HepG2 (cell line): ENCODE data around the gene PLD4. TPM values are rescaled to one million over a fixed set of nuclear protein-coding genes. Genes with fewer than 3 reads are reported as not detected.

ENCODE experiments used
- ATAC-seq: fragments of 200-7000 bp; cut with Tn5 transposase; 3 replicates; pipeline ENCODE4 v1.9.1; 2020; ENCODE audit warnings: mild to moderate bottlenecking, moderate library complexity
- BruUV-seq: library from RNA; stranded (reverse); fragments of 400-500 nt; replicated peaks from 2 replicates; lab custom pipeline; 2021; lab: Mats Ljungman, UMichigan
- CTCF ChIA-PET: fragments of 300-600 bp; formaldehyde crosslinking; extraction: SDS; loops from one replicate; lab custom pipeline; 2021; ENCODE audit warnings: low total read pairs, inconsistent platforms, low intra/inter-chr PET ratio; lab: Yijun Ruan, JAX
- POLR2A ChIA-PET: fragments of 350-600 bp; sonication (Branson Sonifier 250); formaldehyde crosslinking; loops from one replicate; lab custom pipeline; 2020; ENCODE audit warnings: antibody characterized with exemption, inconsistent platforms; lab: Yijun Ruan, JAX
- DNase-seq: peaks from one replicate; pipeline ENCODE4 v3.0.0-alpha.2; 2015; ENCODE audit warnings: low spot score
- FAIRE-seq: peaks from 3 replicates; lab custom pipeline; 2011; peaks lifted over from hg19 to GRCh38; lab: Jason Lieb, UNC
- H2AFZ ChIP-seq: one replicate; pipeline ENCODE4 v1.6.1; 2011; ENCODE audit warnings: low read length, inconsistent platforms
- H3K27ac ChIP-seq: fragments of 300-600 bp; 3 replicates; pipeline ENCODE4 v1.8.0; 2011; ENCODE audit warnings: mixed run types, mild to moderate bottlenecking, mixed read lengths, low read length, inconsistent platforms; ENCODE audit not compliant: insufficient read depth; ENCODE audit errors: extremely low read length
- H3K27me3 ChIP-seq, 2 experiments: fragments of 200-600 bp in 1 of 2; 2 replicates in 1 of 2; 3 replicates in 1 of 2; pipeline versions ENCODE4 v1.6.0 to v1.8.0; 2011; ENCODE audit warnings: low read length in 2 of 2, mild to moderate bottlenecking in 2 of 2, moderate library complexity in 2 of 2, inconsistent platforms in 1 of 2; ENCODE audit not compliant: insufficient read depth in 2 of 2, control insufficient read depth in 1 of 2
- H3K36me3 ChIP-seq, 2 experiments: fragments of 200-600 bp in 1 of 2; replicated peaks in 1 of 2; 2 replicates in 1 of 2; 3 replicates in 1 of 2; pipeline versions ENCODE4 v1.5.1 to v1.8.0; 2011; ENCODE audit warnings: low read length in 2 of 2, inconsistent platforms in 1 of 2; ENCODE audit not compliant: insufficient read depth in 2 of 2, control insufficient read depth in 1 of 2
- H3K4me1 ChIP-seq: 2 replicates; pipeline ENCODE4 v1.5.1; 2012; ENCODE audit warnings: low read length, inconsistent platforms; ENCODE audit not compliant: insufficient read depth
- H3K4me2 ChIP-seq: 2 replicates; pipeline ENCODE4 v1.6.0; 2011; ENCODE audit warnings: low read depth, low read length, inconsistent platforms
- H3K4me3 ChIP-seq, 3 experiments: fragments of 200-600 bp in 1 of 3; sonication (generic), shearing (Covaris generic) in 1 of 3; replicated peaks in 1 of 3; 2 replicates each; pipeline ENCODE4 v1.5.1; 2011 to 2016; ENCODE audit warnings: low read length in 3 of 3, inconsistent platforms in 2 of 3, low read depth in 2 of 3, mild to moderate bottlenecking in 2 of 3, control low read depth in 1 of 3, mixed read lengths in 1 of 3; ENCODE audit not compliant: insufficient read depth in 1 of 3
- H3K79me2 ChIP-seq: one replicate; pipeline ENCODE4 v1.6.1; 2011; ENCODE audit warnings: low read length, inconsistent platforms; ENCODE audit not compliant: insufficient read depth
- H3K9ac ChIP-seq: 2 replicates; pipeline ENCODE4 v1.6.0; 2011; ENCODE audit warnings: mild to moderate bottlenecking, low read depth, low read length, inconsistent platforms; ENCODE audit not compliant: insufficient read depth
- H3K9me3 ChIP-seq: 2 replicates; pipeline ENCODE4 v1.5.1; 2012; ENCODE audit warnings: mild to moderate bottlenecking, low read length
- H4K20me1 ChIP-seq: 2 replicates; pipeline ENCODE4 v1.6.0; 2011; ENCODE audit warnings: inconsistent platforms, mild to moderate bottlenecking, low read length, moderate library complexity; ENCODE audit not compliant: insufficient read depth
- ATF2 ChIP-seq: sonication (generic); formaldehyde crosslinking; IDR thresholded peaks from 2 replicates; pipeline ENCODE4 v1.4.0; 2020; ENCODE audit warnings: missing genetic modification reagents
- CHD2 ChIP-seq: IDR thresholded peaks from 2 replicates; pipeline ENCODE4 v1.6.1; 2011; ENCODE audit warnings: low read depth, low read length, improper control_type of control experiment
- E2F2 ChIP-seq: sonication (generic); formaldehyde crosslinking; IDR thresholded peaks from 2 replicates; pipeline ENCODE4 v1.4.0; 2020; ENCODE audit warnings: missing genetic modification reagents, borderline replicate concordance
- HOMEZ ChIP-seq: IDR thresholded peaks from 2 replicates; pipeline ENCODE4 v1.6.1; 2016; ENCODE audit warnings: low read depth
- JUNB ChIP-seq: sonication (generic); formaldehyde crosslinking; IDR thresholded peaks from 2 replicates; pipeline ENCODE4 v1.8.0; 2022; ENCODE audit warnings: missing genetic modification reagents, mild to moderate bottlenecking, borderline replicate concordance
- NFIC ChIP-seq: IDR thresholded peaks from 2 replicates; pipeline ENCODE4 v1.6.1; 2012; ENCODE audit warnings: mild to moderate bottlenecking, low read length, inconsistent platforms
- RELA ChIP-seq: sonication (generic); formaldehyde crosslinking; IDR thresholded peaks from 2 replicates; pipeline ENCODE4 v1.4.0; 2020; ENCODE audit warnings: missing genetic modification reagents
- SCMH1 ChIP-seq: sonication (generic); formaldehyde crosslinking; IDR thresholded peaks from 2 replicates; pipeline ENCODE4 v1.9.0; 2021; ENCODE audit warnings: missing genetic modification reagents, mild to moderate bottlenecking, borderline replicate concordance
- ZKSCAN5 ChIP-seq: sonication (generic); formaldehyde crosslinking; IDR thresholded peaks from 2 replicates; pipeline ENCODE4 v1.5.1; 2020; ENCODE audit warnings: mild to moderate bottlenecking, missing genetic modification reagents
- ZNF577 ChIP-seq: sonication (generic); formaldehyde crosslinking; IDR thresholded peaks from 2 replicates; pipeline ENCODE4 v1.4.0; 2020; ENCODE audit warnings: mild to moderate bottlenecking, low read depth, missing genetic modification reagents, borderline replicate concordance
- ZNF605 ChIP-seq: sonication (generic); formaldehyde crosslinking; IDR thresholded peaks from 2 replicates; pipeline ENCODE4 v1.8.0; 2022; ENCODE audit warnings: mild to moderate bottlenecking, missing genetic modification reagents
- WGBS: methylation state at CpG from one replicate; pipeline ENCODE4 v1.1.6; 2017; ENCODE audit warnings: low lambda C conversion rate; 5-methylcytosine and 5-hydroxymethylcytosine counted together
- in situ Hi-C: cut with HindIII; loops from 2 replicates; pipeline ENCODE4 v1.10.0; 2017; ENCODE audit warnings: low pct_unique_long_range_greater_than_20kb; ENCODE audit not compliant: extremely low pct_ligation_motif_present
- intact Hi-C: fragments of 100-400 bp; cut with micrococcal nuclease; formaldehyde crosslinking; loops from one replicate; pipeline ENCODE4 v1.10.0; 2022; ENCODE audit not compliant: unreplicated experiment
- polyA plus RNA-seq, 8 experiments: library from polyadenylated mRNA; depleted of rRNA in 3 of 8; stranded (reverse) in 7 of 8; unstranded in 1 of 8; fragments of >200 nt; fragmentation: Illumina TruSeq in 4 of 8; extraction: Trizol in 4 of 8; gene quantifications; 2 replicates each; pipeline versions ENCODE4 v1.2.1 to v1.2.3, GENCODE V29; 2011 to 2016; ENCODE audit warnings: low read depth in 4 of 8, missing spikeins in 1 of 8, mixed read lengths in 1 of 8; ENCODE audit not compliant: insufficient read depth in 1 of 8
- total RNA-seq, 5 experiments: library from RNA; depleted of rRNA; stranded (reverse); fragments of >200 nt; fragmentation: Illumina TruSeq; extraction: Trizol; gene quantifications; 2 replicates each; pipeline ENCODE4 v1.2.3, GENCODE V29; 2016; ENCODE audit warnings: low read depth in 1 of 5
- TF ChIP-seq, protein P1 (sequence below): IDR thresholded peaks from 2 replicates; pipeline ENCODE4 v1.6.1; 2016; ENCODE audit warnings: low read depth, missing genetic modification reagents, missing compliant biosample characterization

PLD4 gene
- total and polyA plus RNA-seq, 2 of the 13 experiments (the other 11 are each of a cell fraction or from before 2014, with no cell fraction given) = not detected

DNA sequence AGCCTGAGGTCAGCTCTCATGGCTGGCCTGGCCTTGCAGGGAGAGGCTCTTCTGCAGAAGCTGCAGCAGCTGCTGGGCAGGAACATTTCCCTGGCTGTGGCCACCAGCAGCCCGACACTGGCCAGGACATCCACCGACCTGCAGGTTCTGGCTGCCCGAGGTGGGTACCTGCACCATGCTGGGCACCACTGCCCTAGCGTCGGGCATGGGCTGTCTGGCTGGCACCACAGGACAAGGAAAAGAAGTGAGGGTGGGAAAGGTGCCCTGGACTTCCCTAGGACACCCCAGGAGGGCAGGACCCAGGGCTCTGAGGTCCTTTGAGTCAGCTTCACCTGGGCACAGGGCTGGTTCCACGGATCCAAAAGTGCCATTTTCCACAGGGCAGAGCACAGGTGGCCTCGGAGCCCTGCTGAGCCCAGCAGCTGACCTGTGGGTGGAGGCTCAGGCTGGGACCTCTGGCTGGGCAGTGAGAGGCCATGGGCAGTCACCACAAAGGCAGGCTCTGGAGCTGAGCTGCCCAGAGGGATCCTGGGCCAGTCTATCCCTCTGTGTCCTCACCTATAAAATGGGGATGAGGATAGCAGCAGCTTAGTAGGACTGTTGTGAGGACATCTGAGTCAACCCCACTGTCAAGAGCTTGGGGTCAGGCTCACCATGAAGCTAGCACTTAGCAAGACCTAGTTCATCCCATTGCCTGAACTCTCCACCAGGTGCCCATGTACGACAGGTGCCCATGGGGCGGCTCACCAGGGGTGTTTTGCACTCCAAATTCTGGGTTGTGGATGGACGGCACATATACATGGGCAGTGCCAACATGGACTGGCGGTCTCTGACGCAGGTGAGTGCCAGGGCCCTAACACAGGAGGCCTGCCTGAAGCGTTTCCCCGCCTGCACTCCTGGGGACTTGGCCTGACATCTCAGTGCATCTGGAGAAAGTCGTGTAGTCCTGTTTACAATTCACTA lies 4.9 kb downstream of the PLD4 start:
- H3K36me3 ChIP-seq = no peaks in the 10 kb centered on the region
- H3K4me2 ChIP-seq = no peak overlapping the region
- no peak for TF ChIP-seq NFIC
- TF ChIP-seq JUNB (CRISPR knock-in tag) = no peak
- TF ChIP-seq ATF2 (CRISPR knock-in tag) = no peak
- no peak for TF ChIP-seq CHD2
- no peak for TF ChIP-seq ZNF577 (CRISPR knock-in tag)
- no peak for TF ChIP-seq HOMEZ (CRISPR knock-in tag)
- no peak for TF ChIP-seq ZKSCAN5 (CRISPR knock-in tag)
- TF ChIP-seq, protein P1, sequence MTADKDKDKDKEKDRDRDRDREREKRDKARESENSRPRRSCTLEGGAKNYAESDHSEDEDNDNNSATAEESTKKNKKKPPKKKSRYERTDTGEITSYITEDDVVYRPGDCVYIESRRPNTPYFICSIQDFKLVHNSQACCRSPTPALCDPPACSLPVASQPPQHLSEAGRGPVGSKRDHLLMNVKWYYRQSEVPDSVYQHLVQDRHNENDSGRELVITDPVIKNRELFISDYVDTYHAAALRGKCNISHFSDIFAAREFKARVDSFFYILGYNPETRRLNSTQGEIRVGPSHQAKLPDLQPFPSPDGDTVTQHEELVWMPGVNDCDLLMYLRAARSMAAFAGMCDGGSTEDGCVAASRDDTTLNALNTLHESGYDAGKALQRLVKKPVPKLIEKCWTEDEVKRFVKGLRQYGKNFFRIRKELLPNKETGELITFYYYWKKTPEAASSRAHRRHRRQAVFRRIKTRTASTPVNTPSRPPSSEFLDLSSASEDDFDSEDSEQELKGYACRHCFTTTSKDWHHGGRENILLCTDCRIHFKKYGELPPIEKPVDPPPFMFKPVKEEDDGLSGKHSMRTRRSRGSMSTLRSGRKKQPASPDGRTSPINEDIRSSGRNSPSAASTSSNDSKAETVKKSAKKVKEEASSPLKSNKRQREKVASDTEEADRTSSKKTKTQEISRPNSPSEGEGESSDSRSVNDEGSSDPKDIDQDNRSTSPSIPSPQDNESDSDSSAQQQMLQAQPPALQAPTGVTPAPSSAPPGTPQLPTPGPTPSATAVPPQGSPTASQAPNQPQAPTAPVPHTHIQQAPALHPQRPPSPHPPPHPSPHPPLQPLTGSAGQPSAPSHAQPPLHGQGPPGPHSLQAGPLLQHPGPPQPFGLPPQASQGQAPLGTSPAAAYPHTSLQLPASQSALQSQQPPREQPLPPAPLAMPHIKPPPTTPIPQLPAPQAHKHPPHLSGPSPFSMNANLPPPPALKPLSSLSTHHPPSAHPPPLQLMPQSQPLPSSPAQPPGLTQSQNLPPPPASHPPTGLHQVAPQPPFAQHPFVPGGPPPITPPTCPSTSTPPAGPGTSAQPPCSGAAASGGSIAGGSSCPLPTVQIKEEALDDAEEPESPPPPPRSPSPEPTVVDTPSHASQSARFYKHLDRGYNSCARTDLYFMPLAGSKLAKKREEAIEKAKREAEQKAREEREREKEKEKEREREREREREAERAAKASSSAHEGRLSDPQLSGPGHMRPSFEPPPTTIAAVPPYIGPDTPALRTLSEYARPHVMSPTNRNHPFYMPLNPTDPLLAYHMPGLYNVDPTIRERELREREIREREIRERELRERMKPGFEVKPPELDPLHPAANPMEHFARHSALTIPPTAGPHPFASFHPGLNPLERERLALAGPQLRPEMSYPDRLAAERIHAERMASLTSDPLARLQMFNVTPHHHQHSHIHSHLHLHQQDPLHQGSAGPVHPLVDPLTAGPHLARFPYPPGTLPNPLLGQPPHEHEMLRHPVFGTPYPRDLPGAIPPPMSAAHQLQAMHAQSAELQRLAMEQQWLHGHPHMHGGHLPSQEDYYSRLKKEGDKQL (CRISPR knock-in tag) = no peak
- no peak for TF ChIP-seq RELA (CRISPR knock-in tag)
- TF ChIP-seq ZNF605 (CRISPR knock-in tag) = no peak
- TF ChIP-seq SCMH1 = no peak
- no peak for TF ChIP-seq E2F2
- TF ChIP-seq, all 625 proteins: peak for 0
- Histone ChIP-seq H3K27me3 (peaks cover 28 to 73% of the 10 kb centered on the region in 2 experiments), H3K27ac (no peak overlapping the region), H4K20me1 (no peaks in the 10 kb centered on the region), H3K4me1 (no peaks in the 10 kb centered on the region; the same call in 1 of the 2 replicates), H3K9ac (no peak overlapping the region), H2AFZ (no peak overlapping the region), H3K9me3 (no peaks in the 10 kb centered on the region), H3K79me2 (no peaks in the 10 kb centered on the region), H3K4me3 (no peak overlapping the region)
- no TSS peak for BruUV-seq
- WGBS = 17% methylated on average over 3 of the region's 15 CpGs
- CTCF ChIA-PET = no interaction called here
- POLR2A ChIA-PET = no interaction called here
- FAIRE-seq (no peak), ATAC-seq (no peak), DNase-seq (no peak)
- in situ Hi-C loops (no loop called here), intact Hi-C loops (no loop called here)
